GM21515 (cell line): ENCODE data around the gene TMEM255B.
"Not testable (repeated sequence)": the region's sequence is repeated elsewhere in the genome, so short reads cannot be mapped to it uniquely, and the experiment has no call there.

Experiments
- ATAC-seq: cut with Tn5 transposase; IDR thresholded peaks from one replicate; pipeline ENCODE4 v1.9.1; 2021; ENCODE audit not compliant: unreplicated experiment

TMEM255B gene

GRCh38 chr13:113758651-113759524 lies at the start of gene TMEM255B:
Gene TMEM255B, plus strand, starts transcription at chr13:113759226. Its CDS starts 44 bp downstream, at chr13:113759270.
- ATAC-seq = peak; percentile 89

- ATAC-seq = no peak
Observed at GRCh38 chr13:113722921-113723320, 36.1 kb upstream of the TMEM255B start.

- no peak for ATAC-seq
Observed at GRCh38 chr13:113723410-113724015, 35.5 kb upstream of the TMEM255B start.

GRCh38 chr13:113724016-113724758 lies 34.8 kb upstream of the TMEM255B start:
- ATAC-seq = no peak

GRCh38 chr13:113724780-113725315 lies 34.2 kb upstream of the TMEM255B start:
- peak; percentile 92 for ATAC-seq

- ATAC-seq = not testable (repeated sequence)
Observed at GRCh38 chr13:113725329-113726105, 33.5 kb upstream of the TMEM255B start.

GRCh38 chr13:113726106-113726821 lies 32.8 kb upstream of the TMEM255B start:
- not testable (repeated sequence) for ATAC-seq

GRCh38 chr13:113726961-113727411 lies 32.0 kb upstream of the TMEM255B start:
- ATAC-seq = no peak

GRCh38 chr13:113728571-113729054 lies 30.4 kb upstream of the TMEM255B start:
- ATAC-seq = no peak

GRCh38 chr13:113729187-113730019 lies 29.6 kb upstream of the TMEM255B start:
- no peak for ATAC-seq

- ATAC-seq = no peak
Observed at GRCh38 chr13:113730258-113730691, 28.8 kb upstream of the TMEM255B start.

- ATAC-seq = no peak
Observed at GRCh38 chr13:113730831-113731191, 28.2 kb upstream of the TMEM255B start.

- no peak for ATAC-seq
Observed at GRCh38 chr13:113731192-113732175, 27.5 kb upstream of the TMEM255B start.

- ATAC-seq = no peak
Observed at GRCh38 chr13:113732176-113732960, 26.7 kb upstream of the TMEM255B start.

GRCh38 chr13:113732961-113733950 lies 25.8 kb upstream of the TMEM255B start:
- no peak for ATAC-seq
